Sigmoid colon (tissue), 4 donors: ENCODE data around the gene NFATC2IP.

Experiments used
- EP300 ChIP-seq, 4 donors: sonication (generic); formaldehyde crosslinking; IDR thresholded peaks; one replicate each; pipeline ENCODE4 v1.6.1; 2017; ENCODE audit warnings: antibody characterized with exemption in 4 of 4
- POLR2A ChIP-seq, 2 donors: fragments of 450-650 bp; IDR thresholded peaks; one replicate each; pipeline ENCODE4 v1.6.1; 2016; ENCODE audit warnings: antibody characterized with exemption in 2 of 2, mild to moderate bottlenecking in 2 of 2, moderate library complexity in 2 of 2
- POLR2AphosphoS5 ChIP-seq, 4 donors: sonication (generic); formaldehyde crosslinking; IDR thresholded peaks; one replicate each; pipeline ENCODE4 v1.6.1; 2017; ENCODE audit warnings: antibody characterized with exemption in 4 of 4
- TF ChIP-seq, protein P1 (sequence below), 4 experiments: fragments of 450-650 bp in 3 of 4; fragments of 200-600 bp in 1 of 4; IDR thresholded peaks; one replicate each; pipeline ENCODE4 v1.5.1; 2016 to 2019; ENCODE audit warnings: antibody characterized with exemption in 4 of 4, mild to moderate bottlenecking in 3 of 4, moderate library complexity in 2 of 4

- TF ChIP-seq, protein P1, sequence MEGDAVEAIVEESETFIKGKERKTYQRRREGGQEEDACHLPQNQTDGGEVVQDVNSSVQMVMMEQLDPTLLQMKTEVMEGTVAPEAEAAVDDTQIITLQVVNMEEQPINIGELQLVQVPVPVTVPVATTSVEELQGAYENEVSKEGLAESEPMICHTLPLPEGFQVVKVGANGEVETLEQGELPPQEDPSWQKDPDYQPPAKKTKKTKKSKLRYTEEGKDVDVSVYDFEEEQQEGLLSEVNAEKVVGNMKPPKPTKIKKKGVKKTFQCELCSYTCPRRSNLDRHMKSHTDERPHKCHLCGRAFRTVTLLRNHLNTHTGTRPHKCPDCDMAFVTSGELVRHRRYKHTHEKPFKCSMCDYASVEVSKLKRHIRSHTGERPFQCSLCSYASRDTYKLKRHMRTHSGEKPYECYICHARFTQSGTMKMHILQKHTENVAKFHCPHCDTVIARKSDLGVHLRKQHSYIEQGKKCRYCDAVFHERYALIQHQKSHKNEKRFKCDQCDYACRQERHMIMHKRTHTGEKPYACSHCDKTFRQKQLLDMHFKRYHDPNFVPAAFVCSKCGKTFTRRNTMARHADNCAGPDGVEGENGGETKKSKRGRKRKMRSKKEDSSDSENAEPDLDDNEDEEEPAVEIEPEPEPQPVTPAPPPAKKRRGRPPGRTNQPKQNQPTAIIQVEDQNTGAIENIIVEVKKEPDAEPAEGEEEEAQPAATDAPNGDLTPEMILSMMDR (IDR thresholded peaks at IDR 0.05): no peak
- TF ChIP-seq EP300 (IDR thresholded peaks at IDR 0.05) (no peak), POLR2A (IDR thresholded peaks at IDR 0.05) (no peak), POLR2AphosphoS5 (IDR thresholded peaks at IDR 0.05) (no peak)
Observed at GRCh38 chr16:29009050-29009837, 58.5 kb downstream of the NFATC2IP start.
